Measurements from ENCODE around the gene RABGGTA. TPM values are rescaled to one million over a fixed set of nuclear protein-coding genes. Genes with fewer than 3 reads are reported as not detected.

RABGGTA gene
- total and polyA plus RNA-seq, 10 of the 15 experiments (the other 5 are each of a cell fraction or from before 2014, with no cell fraction given) = 19.1 to 75.6 (median 46.9) TPM

DNA sequence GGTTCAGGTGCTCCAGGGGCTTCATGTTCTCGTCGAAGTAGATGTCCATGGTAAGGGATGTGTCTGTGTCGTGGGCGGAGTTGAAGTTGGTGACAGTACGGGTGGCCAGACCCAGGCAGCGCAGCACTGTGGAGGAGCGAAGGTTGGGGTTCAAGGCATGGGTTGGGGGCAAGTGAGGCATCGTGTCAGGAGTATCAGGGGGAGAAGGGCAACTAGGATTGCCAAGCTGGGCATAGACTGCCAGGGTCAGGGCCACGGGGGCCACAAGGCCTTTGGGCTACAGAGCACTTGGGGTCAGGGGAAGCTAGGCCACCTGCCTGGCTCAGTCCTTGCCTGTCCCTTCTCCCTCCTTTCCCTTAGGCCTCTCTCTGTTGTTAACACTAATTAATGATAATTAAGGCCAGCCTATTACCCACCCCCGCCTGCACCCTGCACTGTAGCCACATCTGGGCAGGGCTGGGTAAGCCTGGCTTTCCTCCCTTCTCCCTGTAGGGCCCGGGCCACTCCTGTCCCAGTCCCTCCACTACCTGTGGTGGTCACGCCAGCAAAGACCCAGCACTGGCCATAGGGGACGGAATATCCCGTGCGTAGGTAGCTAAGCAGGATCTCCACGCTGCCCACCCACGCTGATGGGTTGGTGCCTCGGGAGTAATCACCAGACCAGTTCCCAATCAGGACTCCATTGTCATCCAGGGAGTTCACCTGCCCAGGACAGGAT is 12.7 kb downstream of the RABGGTA start:
- CTCF ChIA-PET = no interaction called here
- H3K27me3 ChIP-seq (replicated peaks in 1 of 2; ENCODE audit: control insufficient read depth in 2 of 2, insufficient read depth in 2 of 2, low read length in 1 of 2) = no peaks in the 10 kb centered on the region
- no peaks in the 10 kb centered on the region for H3K9me3 ChIP-seq (replicated peaks; ENCODE audit: control insufficient read depth, insufficient read depth, low read length)
- RAD21 ChIA-PET (ENCODE audit: unreplicated experiment) = no interaction called here
- in situ Hi-C loops (cut with MboI) = no loop called here
- no peaks in the 10 kb centered on the region for H3K79me2 ChIP-seq (ENCODE audit: control insufficient read depth, insufficient read depth, low read length)
- H2AFZ ChIP-seq (ENCODE audit: control insufficient read depth, low read depth, low read length) = no peak overlapping the region
- TF ChIP-seq IKZF1 (conservative IDR thresholded peaks at IDR 0.05) (no peak), YY1 (IDR thresholded peaks at IDR 0.05; ENCODE audit: low read depth, low read length) (no peak), MXI1 (IDR thresholded peaks at IDR 0.05; ENCODE audit: low read depth, low read length) (no peak), SMC3 (IDR thresholded peaks at IDR 0.05; ENCODE audit: borderline replicate concordance, low read length) (no peak), ZNF384 (IDR thresholded peaks at IDR 0.05; ENCODE audit: borderline replicate concordance, low read depth, low read length) (no peak), CEBPB (IDR thresholded peaks at IDR 0.05; ENCODE audit: borderline replicate concordance in 1 of 2, low read depth in 2 of 2, low read length in 2 of 2) (no peak), RELA (IDR thresholded peaks at IDR 0.05; ENCODE audit: borderline replicate concordance, partially characterized antibody) (no peak), SREBF2 (IDR thresholded peaks at IDR 0.05; ENCODE audit: low read length) (no peak), SIN3A (IDR thresholded peaks at IDR 0.05; ENCODE audit: low read depth, low read length) (no peak)
- no peaks in the 10 kb centered on the region for H3K4me1 ChIP-seq (ENCODE audit: control insufficient read depth, insufficient read depth, low read length)
- DNase-seq (ENCODE audit: low read depth, low spot score) (no peak), ATAC-seq (no peak), FAIRE-seq (no peak)
- H4K20me1 ChIP-seq (ENCODE audit: control insufficient read depth, insufficient read depth) = no peaks in the 10 kb centered on the region
- H3K4me2 ChIP-seq (ENCODE audit: control insufficient read depth, insufficient read depth) = no peak overlapping the region
- 93% methylated on average over 18 of the region's 18 CpGs for WGBS (ENCODE audit: insufficient coverage, insufficient replicate concordance, low lambda C conversion rate, missing lambda C conversion rate)
- H3K4me3 ChIP-seq = no peak overlapping the region
- intact Hi-C loops (cut with micrococcal nuclease; ENCODE audit: unreplicated experiment) = no loop called here
- no peak overlapping the region for H3K27ac ChIP-seq (ENCODE audit: control insufficient read depth, insufficient read depth)
- no peak overlapping the region for H3K9ac ChIP-seq (ENCODE audit: control insufficient read depth, insufficient read depth, low read length)
- no TSS peak for BruUV-seq (replicated peaks)
- H3K36me3 ChIP-seq (ENCODE audit: control insufficient read depth in 2 of 2, insufficient read depth in 2 of 2, low read length in 1 of 2) = peaks cover 0 to 1% of the 10 kb centered on the region in 2 experiments; a peak in 2 of 4 replicates
- SMC1A ChIA-PET (ENCODE audit: uncharacterized antibody, unreplicated experiment) = interaction anchor here (0.8 kb wide), 1 partner anchor 12 kb away, joined by 3 read pairs; no protein-coding TSS in a partner anchor
- POLR2A ChIA-PET = interaction anchor here (0.6 kb wide), 1 partner anchor 84 kb away, joined by 4 read pairs; no protein-coding TSS in a partner anchor

Measured in GM12878 (cell line).